Keratinocyte (primary cell): ENCODE measurements around the gene GADD45B. TPM values are rescaled to one million over a fixed set of nuclear protein-coding genes. Genes with fewer than 3 reads are reported as not detected.

Experiments
- DNase-seq: peaks from one replicate; pipeline ENCODE4 v3.0.0-alpha.2; 2011; ENCODE audit warnings: low read depth, missing footprints, low spot score
- FAIRE-seq: peaks from 2 replicates; lab custom pipeline; 2011; peaks lifted over from hg19 to GRCh38; lab: Jason Lieb, UNC
- H2AFZ ChIP-seq: 2 replicates; pipeline ENCODE4 v1.6.0; 2012; ENCODE audit warnings: low read length, control low read depth, inconsistent platforms; ENCODE audit not compliant: control insufficient read depth
- H3K27ac ChIP-seq: 2 replicates; pipeline ENCODE4 v1.5.1; 2011; ENCODE audit warnings: low read length; ENCODE audit not compliant: control insufficient read depth, insufficient read depth
- H3K27me3 ChIP-seq: 3 replicates; pipeline ENCODE4 v1.6.0; 2011; ENCODE audit warnings: low read length; ENCODE audit not compliant: control insufficient read depth, insufficient read depth; ENCODE audit errors: extremely low read depth
- H3K36me3 ChIP-seq, 2 experiments: 2 replicates in 1 of 2; 3 replicates in 1 of 2; pipeline ENCODE4 v1.5.1; 2011; ENCODE audit warnings: low read length in 2 of 2, mild to moderate bottlenecking in 1 of 2; ENCODE audit not compliant: control insufficient read depth in 2 of 2, insufficient read depth in 2 of 2; ENCODE audit errors: extremely low read depth in 1 of 2
- H3K4me1 ChIP-seq: 3 replicates; pipeline ENCODE4 v1.5.1; 2011; ENCODE audit warnings: low read length; ENCODE audit not compliant: control insufficient read depth, insufficient read depth; ENCODE audit errors: extremely low read depth
- H3K4me2 ChIP-seq: 3 replicates; pipeline ENCODE4 v1.6.0; 2011; ENCODE audit warnings: low read depth, low read length; ENCODE audit not compliant: control insufficient read depth, insufficient read depth; ENCODE audit errors: extremely low read depth
- H3K4me3 ChIP-seq, 3 experiments: fragments of 200-600 bp in 1 of 3; sonication (generic) in 1 of 3; 2 replicates in 2 of 3; 3 replicates in 1 of 3; pipeline ENCODE4 v1.5.1; 2011 to 2016; ENCODE audit warnings: low read length in 3 of 3, mild to moderate bottlenecking in 3 of 3, control low read depth in 2 of 3, inconsistent platforms in 1 of 3, low read depth in 1 of 3, mixed read lengths in 1 of 3, mixed run types in 1 of 3, moderate library complexity in 1 of 3; ENCODE audit not compliant: control insufficient read depth in 2 of 3, insufficient read depth in 2 of 3; ENCODE audit errors: extremely low read depth in 1 of 3
- H3K79me2 ChIP-seq: 2 replicates; pipeline ENCODE4 v1.6.0; 2012; ENCODE audit warnings: low read length; ENCODE audit not compliant: control insufficient read depth, insufficient read depth
- H3K9ac ChIP-seq: 3 replicates; pipeline ENCODE4 v1.6.0; 2011; ENCODE audit warnings: low read length; ENCODE audit not compliant: control insufficient read depth, insufficient read depth; ENCODE audit errors: extremely low read depth
- H3K9me1 ChIP-seq: 3 replicates; pipeline ENCODE4 v1.6.0; 2011; ENCODE audit warnings: low read length; ENCODE audit not compliant: control insufficient read depth, insufficient read depth; ENCODE audit errors: extremely low read depth
- H3K9me3 ChIP-seq: 2 replicates; pipeline ENCODE4 v1.5.1; 2012; ENCODE audit warnings: low read depth, low read length; ENCODE audit not compliant: control insufficient read depth
- H4K20me1 ChIP-seq: 3 replicates; pipeline ENCODE4 v1.6.0; 2011; ENCODE audit warnings: low read length; ENCODE audit not compliant: control insufficient read depth, insufficient read depth; ENCODE audit errors: extremely low read depth
- CTCF ChIP-seq, 3 experiments: IDR thresholded peaks in 1 of 3; conservative IDR thresholded peaks in 1 of 3; optimal IDR thresholded peaks in 1 of 3; 2 replicates in 2 of 3; 3 replicates in 1 of 3; pipeline versions ENCODE3 to v1.5.1; 2011; ENCODE audit warnings: low read length in 3 of 3, mild to moderate bottlenecking in 3 of 3, moderate library complexity in 2 of 3, control low read depth in 1 of 3, inconsistent platforms in 1 of 3; ENCODE audit not compliant: insufficient read depth in 2 of 3; ENCODE audit errors: extremely low read depth in 1 of 3
- EZH2 ChIP-seq: IDR thresholded peaks from one replicate; pipeline ENCODE4 v1.6.1; 2012; ENCODE audit warnings: inconsistent platforms, mild to moderate bottlenecking, low read length, moderate library complexity
- dilution Hi-C: fragments of 300-500 bp; cut with MboI; formaldehyde crosslinking; loops from one replicate; pipeline ENCODE4 v1.7.0; 2020; ENCODE audit warnings: low sequenced_read_pairs; ENCODE audit not compliant: extremely low pct_ligation_motif_present
- polyA plus RNA-seq, 5 experiments: library from polyadenylated mRNA; depleted of rRNA in 3 of 5; stranded (reverse) in 3 of 5; stranded (forward) in 1 of 5; unstranded in 1 of 5; fragments of >200 nt; gene quantifications; 1 replicate in 1 of 5; 2 replicates in 3 of 5; 3 replicates in 1 of 5; pipeline versions ENCODE4 v1.2.1 to v1.2.3, GENCODE V29; 2011 to 2012; ENCODE audit warnings: missing spikeins in 2 of 5, low read depth in 1 of 5, low replicate concordance in 1 of 5
- small RNA-seq, 3 experiments: library from RNA; depleted of rRNA; stranded (forward); fragments of <200 nt; gene quantifications; one replicate each; pipeline ENCODE3, GENCODE V24; 2012; ENCODE audit warnings: low read depth in 3 of 3, low replicate concordance in 1 of 3; ENCODE audit not compliant: insufficient read length in 3 of 3

The GADD45B gene
- polyA plus RNA-seq, 1 donor (not counting 4 experiments of a cell fraction or from before 2014, with no cell fraction given), result 20.6 TPM

- H2AFZ ChIP-seq, result no peak overlapping the region
- TF ChIP-seq CTCF (optimal IDR thresholded peaks at IDR 0.05 in 1 of 3, IDR thresholded peaks at IDR 0.05 in 1 of 3, conservative IDR thresholded peaks at IDR 0.05 in 1 of 3; ENCODE audit: extremely low read depth in 1 of 3, insufficient read depth in 2 of 3, low read length in 3 of 3) (no peak), EZH2 (no peak)
- no peaks in the 10 kb centered on the region for H3K36me3 ChIP-seq
- FAIRE-seq (no peak), DNase-seq (no peak)
- no peaks in the 10 kb centered on the region for H4K20me1 ChIP-seq
- H3K27me3 ChIP-seq, result no peaks in the 10 kb centered on the region
- no peaks in the 10 kb centered on the region for H3K9me3 ChIP-seq
- peaks cover 28% of the 10 kb centered on the region for H3K4me1 ChIP-seq
- no peak overlapping the region for H3K4me2 ChIP-seq
- dilution Hi-C loops, result no loop called here
- H3K79me2 ChIP-seq, result no peaks in the 10 kb centered on the region
- no peak overlapping the region for H3K27ac ChIP-seq
- H3K9ac ChIP-seq, result no peak overlapping the region
- no peak overlapping the region for H3K4me3 ChIP-seq
- no peaks in the 10 kb centered on the region for H3K9me1 ChIP-seq
Measured at GRCh38 chr19:2527171-2527570, 51.2 kb downstream of the GADD45B start.

GRCh38 chr19:2527686-2528085 is 51.8 kb downstream of the GADD45B start:
- DNase-seq (no peak), FAIRE-seq (no peak)
- Histone ChIP-seq H3K4me3 (no peak overlapping the region), H4K20me1 (no peaks in the 10 kb centered on the region), H3K79me2 (no peaks in the 10 kb centered on the region), H2AFZ (no peak overlapping the region), H3K9me3 (no peaks in the 10 kb centered on the region), H3K4me2 (no peak overlapping the region), H3K4me1 (peaks cover 33% of the 10 kb centered on the region), H3K27me3 (no peaks in the 10 kb centered on the region), H3K9me1 (no peaks in the 10 kb centered on the region), H3K27ac (no peak overlapping the region), H3K36me3 (no peaks in the 10 kb centered on the region), H3K9ac (no peak overlapping the region)
- TF ChIP-seq EZH2 (no peak), CTCF (optimal IDR thresholded peaks at IDR 0.05 in 1 of 3, IDR thresholded peaks at IDR 0.05 in 1 of 3, conservative IDR thresholded peaks at IDR 0.05 in 1 of 3; ENCODE audit: extremely low read depth in 1 of 3, insufficient read depth in 2 of 3, low read length in 3 of 3) (no peak)
- dilution Hi-C loops, result no loop called here

Small RNAs within 50 kb of the gene (small RNA-seq; reads per million reads assigned to genes)
- gene RNU6-993P, result 0 reads per million in 3 experiments

Other genes starting within 250 kb of the GADD45B start
- gene PLEKHJ1, start 239.8 kb upstream of the GADD45B start, polyA plus RNA-seq, result 36.8 to 53.1 TPM (median 46.8 TPM) in 3 replicates
- 4.7 to 24.1 TPM (median 4.7 TPM) in 3 replicates for gene SF3A2, start 239.3 kb upstream of the GADD45B start, polyA plus RNA-seq
- gene AMH, start 226.8 kb upstream of the GADD45B start, polyA plus RNA-seq, result 0.02 to 0.15 TPM (median 0.07 TPM) in 3 replicates
- not detected in 3 replicates for gene JSRP1, start 219.7 kb upstream of the GADD45B start, polyA plus RNA-seq
- not detected in 3 replicates for gene PEAK3, start 194.0 kb upstream of the GADD45B start, polyA plus RNA-seq
- gene LINGO3, start 168.0 kb upstream of the GADD45B start, polyA plus RNA-seq, result not detected in 3 replicates
- gene LSM7, start 147.5 kb upstream of the GADD45B start, polyA plus RNA-seq, result 206 to 275 TPM (median 243 TPM) in 3 replicates
- gene SPPL2B, start 147.4 kb upstream of the GADD45B start, polyA plus RNA-seq, result 9.3 to 20.9 TPM (median 13.5 TPM) in 3 replicates
- not detected in 3 replicates for gene TMPRSS9, start 115.9 kb upstream of the GADD45B start, polyA plus RNA-seq
- gene TIMM13, start 48.5 kb upstream of the GADD45B start, polyA plus RNA-seq, result 38.8 to 64.3 TPM (median 45.0 TPM) in 3 replicates
- gene LMNB2, start 19.2 kb upstream of the GADD45B start, polyA plus RNA-seq, result 55.7 to 84.8 TPM (median 80.1 TPM) in 3 replicates
- 0.01 to 0.11 TPM (median 0.06 TPM) in 3 replicates for gene GNG7, start 226.6 kb downstream of the GADD45B start, polyA plus RNA-seq
- gene DIRAS1, start 245.2 kb downstream of the GADD45B start, polyA plus RNA-seq, result 0.10 to 2.2 TPM (median 0.34 TPM) in 3 replicates